HG03469 (cell line): Measurements from ENCODE around the gene TTLL13.
"Not testable (repeated sequence)": the region's sequence is repeated elsewhere in the genome, so short reads cannot be mapped to it uniquely, and the experiment has no call there.

Source experiments
- ATAC-seq: cut with Tn5 transposase; IDR thresholded peaks from one replicate; pipeline ENCODE4 v1.9.1; 2021; ENCODE audit warnings: mild to moderate bottlenecking, moderate library complexity, moderate number of reproducible peaks; ENCODE audit not compliant: unreplicated experiment

The TTLL13 gene

DNA sequence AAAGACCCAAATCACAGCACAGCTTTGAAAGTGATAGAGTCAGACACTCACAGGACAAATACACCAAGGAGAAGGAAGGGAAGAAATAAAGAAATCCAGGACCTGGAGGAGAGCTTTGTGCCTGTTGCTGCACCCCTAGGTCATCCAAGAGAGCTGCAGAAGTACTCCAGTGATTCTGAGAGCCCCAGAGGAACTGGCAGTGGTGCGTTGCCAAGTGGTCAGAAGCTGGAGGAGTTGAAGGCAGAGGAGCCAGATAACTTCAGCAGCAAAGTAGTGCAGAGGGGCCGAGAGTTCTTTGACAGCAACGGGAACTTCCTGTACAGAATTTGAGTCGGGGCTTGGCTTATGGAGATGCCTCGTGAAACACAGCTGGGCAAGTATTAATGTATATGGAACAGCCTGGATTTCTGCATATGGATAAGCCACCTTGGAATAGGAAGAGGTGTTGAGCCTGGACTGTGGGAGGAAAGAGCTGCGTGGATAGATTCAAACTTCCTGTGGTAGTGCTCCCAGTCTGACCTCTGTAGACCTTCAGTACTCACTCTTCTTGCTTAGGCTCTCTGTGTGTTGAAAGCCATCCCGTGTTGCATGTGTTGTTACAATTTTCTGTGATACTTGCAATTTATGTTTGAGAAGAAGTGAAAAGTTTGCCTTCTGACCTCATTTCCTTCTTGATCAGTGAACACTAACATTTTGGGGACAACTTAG is 22.3 kb downstream of the TTLL13 start:
- no peak for ATAC-seq

GRCh38 chr15:90278467-90278866 is 29.1 kb downstream of the TTLL13 start:
- not testable (repeated sequence) for ATAC-seq

- ATAC-seq, result not testable (repeated sequence)
Observed at GRCh38 chr15:90280743-90281142, 31.4 kb downstream of the TTLL13 start.

DNA sequence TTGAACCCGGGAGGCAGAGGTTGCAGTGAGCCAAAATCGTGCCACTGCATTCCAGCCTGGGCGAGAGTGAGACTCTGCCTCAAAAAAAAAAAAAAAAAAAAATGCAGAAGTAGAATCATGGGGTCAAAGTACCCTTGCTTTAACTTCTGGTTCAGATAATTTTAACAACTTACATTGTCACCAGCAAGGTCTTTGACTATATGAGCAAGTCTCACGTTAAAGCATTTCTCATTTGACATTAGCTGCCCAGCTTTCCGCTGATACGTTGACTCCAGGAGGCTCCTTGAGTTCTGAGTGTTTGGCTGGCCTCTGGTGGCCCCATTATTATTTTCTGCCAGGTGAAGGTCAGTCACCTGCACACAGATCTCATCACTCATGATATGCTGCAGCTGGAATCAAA is 32.3 kb downstream of the TTLL13 start:
- not testable (repeated sequence) for ATAC-seq

GRCh38 chr15:90286678-90287077 is 37.3 kb downstream of the TTLL13 start:
- no peak for ATAC-seq

- no peak for ATAC-seq
Observed at GRCh38 chr15:90287101-90287500, 37.7 kb downstream of the TTLL13 start.

- ATAC-seq, result no peak
Observed at GRCh38 chr15:90287946-90288345, 38.6 kb downstream of the TTLL13 start.

- no peak for ATAC-seq
Observed at GRCh38 chr15:90291679-90292356, 42.5 kb downstream of the TTLL13 start.

DNA sequence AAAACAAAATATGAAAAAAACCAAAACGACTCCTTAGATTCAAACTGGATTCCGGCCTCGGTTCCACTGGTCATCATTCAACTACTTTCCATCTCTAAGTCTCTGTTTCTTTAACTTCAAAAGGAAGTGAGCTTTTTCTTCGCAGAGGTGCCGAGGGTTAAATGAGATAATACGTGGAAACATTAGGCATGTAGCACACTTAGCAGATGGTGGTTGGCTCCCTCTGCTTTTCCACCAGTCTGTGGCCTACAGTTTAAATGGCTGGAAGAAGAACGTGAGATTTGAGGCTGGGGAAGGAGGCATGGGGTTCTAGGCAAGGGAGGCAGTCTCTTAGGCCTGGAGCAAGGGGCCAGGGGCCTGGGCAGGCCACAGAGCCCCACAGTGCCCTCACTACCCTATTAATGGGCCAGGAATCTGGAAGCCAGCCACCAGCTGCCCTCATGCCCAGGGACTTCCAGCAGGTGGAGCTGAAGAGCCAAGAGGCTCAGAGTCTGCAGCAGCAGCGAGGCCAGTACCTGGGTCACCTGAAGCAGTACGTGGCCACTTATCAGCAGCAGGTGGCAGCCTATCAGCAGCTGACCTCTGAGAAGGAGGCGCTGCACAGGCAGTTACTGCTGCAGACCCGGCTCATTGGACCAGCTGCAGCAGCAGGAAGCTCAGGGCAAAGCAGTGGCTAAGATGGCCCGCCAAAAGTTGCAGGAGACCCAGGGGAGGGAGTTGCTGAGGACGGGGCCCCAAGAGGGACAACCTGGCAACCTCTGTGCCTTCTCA is 43.9 kb downstream of the TTLL13 start:
- ATAC-seq, result not testable (repeated sequence)

- no peak for ATAC-seq
Observed at GRCh38 chr15:90294159-90294558, 44.8 kb downstream of the TTLL13 start.

DNA sequence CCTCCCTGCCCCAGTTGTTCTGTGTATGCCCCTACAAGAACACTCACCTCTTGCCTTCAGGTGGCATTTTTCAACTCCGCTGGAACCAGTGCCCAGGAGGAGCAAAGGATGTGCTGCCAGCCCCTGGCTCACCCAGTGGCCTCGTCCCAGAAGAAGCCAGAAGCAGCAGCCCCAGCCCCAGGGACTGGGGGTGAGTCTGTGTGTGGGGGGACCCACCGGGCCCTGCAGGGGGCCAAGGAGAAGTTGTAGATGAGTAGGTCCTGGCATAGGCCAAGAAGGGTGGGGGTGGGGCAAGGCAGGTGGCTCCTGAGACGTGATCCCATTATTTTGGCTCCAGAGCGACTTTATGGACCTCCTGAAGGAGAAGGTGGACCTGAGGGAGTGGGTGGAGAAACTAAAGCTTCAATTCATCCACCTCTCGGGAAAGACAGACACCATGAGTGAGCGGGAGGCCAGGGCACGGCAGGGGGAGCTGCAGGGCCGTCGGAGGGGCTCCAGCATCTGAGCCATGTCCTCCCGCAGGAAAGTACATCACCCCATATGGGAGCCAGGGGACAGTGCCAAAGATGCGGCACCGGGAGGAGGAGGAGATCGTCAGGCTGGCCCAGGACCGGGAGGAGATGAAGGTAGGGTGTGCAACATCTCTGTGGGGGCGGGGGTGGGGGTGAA is 45.4 kb downstream of the TTLL13 start:
- ATAC-seq, result no peak

- no peak for ATAC-seq
Observed at GRCh38 chr15:90295270-90295648, 45.9 kb downstream of the TTLL13 start.

- ATAC-seq, result not testable (repeated sequence)
Observed at GRCh38 chr15:90296316-90296884, 47.0 kb downstream of the TTLL13 start.

GRCh38 chr15:90297021-90297420 is 47.7 kb downstream of the TTLL13 start:
- ATAC-seq, result no peak

DNA sequence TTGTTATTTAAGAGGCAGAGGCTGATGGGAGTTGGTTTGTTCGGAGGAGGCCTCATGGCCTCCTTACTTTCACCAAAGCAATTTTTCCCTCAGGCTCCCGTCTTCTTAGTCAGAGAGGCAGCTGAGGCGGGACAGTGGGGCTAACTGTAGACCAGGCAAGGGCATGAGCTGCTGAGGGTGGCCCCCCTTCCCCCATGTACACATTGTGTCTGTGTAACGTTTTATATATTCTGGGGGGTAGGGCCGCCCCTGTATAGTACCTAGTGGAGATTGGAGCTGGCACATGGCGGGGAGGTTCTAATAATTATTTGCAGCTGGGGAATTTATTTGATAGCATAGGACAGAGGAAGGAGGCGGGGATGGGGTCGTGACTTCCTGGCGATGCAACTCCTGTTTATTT is 51.2 kb downstream of the TTLL13 start:
- ATAC-seq, result no peak

DNA sequence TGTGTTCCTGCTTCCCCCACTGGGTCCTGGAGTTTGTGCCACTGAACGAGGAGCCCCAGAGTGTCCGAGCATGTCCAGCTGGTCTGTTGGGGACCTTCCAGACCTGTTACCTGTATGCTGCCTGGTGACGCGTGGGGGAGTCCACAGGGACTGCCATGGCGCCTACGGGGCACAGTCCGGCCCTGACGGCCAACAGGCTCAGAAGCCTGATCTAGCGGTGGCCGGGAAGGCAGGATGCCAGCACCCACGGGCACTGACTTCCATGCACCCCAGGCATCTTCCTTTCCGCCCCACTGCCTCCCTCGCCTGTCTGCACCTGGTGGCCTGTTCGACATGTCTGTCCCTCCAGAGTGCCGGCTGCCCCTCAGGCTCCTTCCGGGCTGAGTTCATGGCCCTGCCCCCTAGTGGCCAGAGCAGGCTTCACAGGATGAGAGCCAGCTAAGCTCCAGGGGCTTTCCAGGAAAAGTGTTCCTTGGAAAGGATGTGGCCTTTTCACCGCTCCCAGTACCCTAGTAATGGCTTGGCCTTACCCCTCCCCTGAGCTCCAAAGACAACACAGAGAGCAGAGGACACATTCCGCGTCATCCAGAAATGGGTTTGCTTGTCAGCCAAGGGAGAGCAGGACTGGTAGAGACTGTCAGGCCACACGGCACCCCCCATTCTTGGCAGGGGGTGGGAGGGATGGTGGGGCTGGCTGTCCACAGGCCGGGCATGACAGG is 51.8 kb downstream of the TTLL13 start:
- ATAC-seq, result no peak

- no peak for ATAC-seq
Observed at GRCh38 chr15:90301707-90302300, 52.4 kb downstream of the TTLL13 start.

GRCh38 chr15:90305355-90305754 is 56.0 kb downstream of the TTLL13 start:
- ATAC-seq, result not testable (repeated sequence)

DNA sequence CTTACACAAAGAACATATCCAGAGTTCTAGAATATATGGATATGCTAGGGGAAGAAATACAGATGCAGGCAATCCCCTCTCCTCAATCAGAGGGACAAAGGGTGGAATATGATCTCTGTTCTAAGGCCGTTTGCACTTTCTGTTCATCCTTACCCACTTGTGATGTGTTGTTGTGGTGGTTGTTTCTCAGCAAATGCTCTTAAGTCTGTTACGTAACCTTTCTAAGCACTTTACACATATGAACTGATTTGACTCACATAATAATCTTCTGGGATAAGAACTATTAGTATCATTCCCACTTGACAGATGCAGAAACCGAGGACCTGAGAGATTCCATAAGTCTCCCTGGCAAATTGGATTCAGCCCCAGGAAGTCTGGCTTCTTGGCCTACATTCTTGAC is 56.6 kb downstream of the TTLL13 start:
- no peak for ATAC-seq

DNA sequence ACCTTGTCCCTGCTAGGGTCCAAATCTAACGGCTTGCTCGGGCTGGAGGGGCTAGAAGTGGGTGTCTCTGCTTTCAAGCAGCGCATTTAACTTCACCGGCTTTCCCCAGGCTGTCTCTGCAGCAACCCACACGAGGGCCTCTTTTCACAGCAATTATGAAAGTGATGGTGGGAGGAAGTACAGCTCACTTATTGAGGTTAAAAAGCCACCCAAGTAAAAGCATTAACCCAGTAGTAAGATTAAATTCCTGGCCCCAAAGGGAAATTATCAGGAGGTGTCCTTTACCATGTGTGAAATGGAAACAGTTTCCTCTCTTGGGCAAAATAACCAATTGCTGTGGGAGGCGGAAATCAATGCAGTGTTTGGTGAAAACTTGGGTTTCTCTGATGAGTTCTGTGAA is 57.2 kb downstream of the TTLL13 start:
- ATAC-seq, result no peak
